GM12872 (cell line): ENCODE measurements around the gene RPA3.

ENCODE experiments used
- CTCF ChIP-seq: IDR thresholded peaks from 3 replicates; pipeline ENCODE4 v1.5.1; 2011; ENCODE audit warnings: low read depth, mild to moderate bottlenecking, low read length, moderate library complexity; ENCODE audit not compliant: insufficient read depth

RPA3 gene

GRCh38 chr7:7595451-7595850 lies 123.0 kb downstream of the RPA3 start:
- no peak for TF ChIP-seq CTCF
